Measurements from ENCODE around the gene SDF4.

SDF4 gene

GRCh38 chr1:1234180-1234808 is 2.5 kb upstream of the SDF4 start:
- peaks cover 17% of the 10 kb centered on the region for H3K4me1 ChIP-seq (ENCODE audit: control insufficient read depth, insufficient read depth, low read length, poor library complexity, severe bottlenecking)
- peaks cover 24% of the 10 kb centered on the region for H3K36me3 ChIP-seq (ENCODE audit: control insufficient read depth, insufficient read depth, low read length)
- no peaks in the 10 kb centered on the region for H3K9me3 ChIP-seq (ENCODE audit: control insufficient read depth, low read length)
- H3K27ac ChIP-seq (ENCODE audit: low read depth, low read length, severe bottlenecking), result no peak overlapping the region
- H3K4me3 ChIP-seq (ENCODE audit: extremely low read depth, insufficient read depth, low read length, poor library complexity, severe bottlenecking), result no peak overlapping the region
- 96 to 97% methylated on average over 24 to 28 of the region's 28 CpGs for WGBS, 2 experiments (ENCODE audit: insufficient coverage in 2 of 2)

DNA sequence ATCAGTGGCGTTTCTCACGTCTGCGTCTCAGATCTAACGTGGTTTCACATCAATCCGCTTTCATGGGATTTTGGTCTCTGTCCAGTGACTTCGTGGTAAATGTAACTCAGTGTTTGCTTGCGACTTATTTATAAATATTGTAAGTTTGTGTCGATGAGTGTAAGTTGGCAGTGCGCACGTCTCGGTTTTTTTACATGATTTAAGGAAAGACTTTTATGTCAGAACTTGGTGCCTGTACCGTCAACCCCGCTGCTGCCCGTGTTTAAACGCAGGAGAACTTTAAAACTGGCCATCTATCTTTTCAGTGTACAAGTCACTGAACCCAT is 1.7 kb upstream of the SDF4 start:
- H3K4me3 ChIP-seq (ENCODE audit: extremely low read depth, insufficient read depth, low read length, poor library complexity, severe bottlenecking), result no peak overlapping the region
- 96 to 97% methylated on average over 15 of the region's 15 CpGs for WGBS, 2 experiments (ENCODE audit: insufficient coverage in 2 of 2)
- H3K27ac ChIP-seq (ENCODE audit: low read depth, low read length, severe bottlenecking), result no peak overlapping the region
- H3K9me3 ChIP-seq (ENCODE audit: control insufficient read depth, low read length), result no peaks in the 10 kb centered on the region
- H3K36me3 ChIP-seq (ENCODE audit: control insufficient read depth, insufficient read depth, low read length), result peaks cover 31% of the 10 kb centered on the region
- peaks cover 17% of the 10 kb centered on the region for H3K4me1 ChIP-seq (ENCODE audit: control insufficient read depth, insufficient read depth, low read length, poor library complexity, severe bottlenecking)

GRCh38 chr1:1232796-1233566 is 1.2 kb upstream of the SDF4 start:
- H3K27ac ChIP-seq (ENCODE audit: low read depth, low read length, severe bottlenecking), result no peak overlapping the region
- peaks cover 36% of the 10 kb centered on the region for H3K36me3 ChIP-seq (ENCODE audit: control insufficient read depth, insufficient read depth, low read length)
- WGBS, 2 experiments (ENCODE audit: insufficient coverage in 2 of 2), result 96 to 97% methylated on average over 89 to 98 of the region's 98 CpGs
- H3K9me3 ChIP-seq (ENCODE audit: control insufficient read depth, low read length), result no peaks in the 10 kb centered on the region
- H3K4me1 ChIP-seq (ENCODE audit: control insufficient read depth, insufficient read depth, low read length, poor library complexity, severe bottlenecking), result peaks cover 17% of the 10 kb centered on the region
- H3K4me3 ChIP-seq (ENCODE audit: extremely low read depth, insufficient read depth, low read length, poor library complexity, severe bottlenecking), result peak overlapping the region; percentile 16

DNA sequence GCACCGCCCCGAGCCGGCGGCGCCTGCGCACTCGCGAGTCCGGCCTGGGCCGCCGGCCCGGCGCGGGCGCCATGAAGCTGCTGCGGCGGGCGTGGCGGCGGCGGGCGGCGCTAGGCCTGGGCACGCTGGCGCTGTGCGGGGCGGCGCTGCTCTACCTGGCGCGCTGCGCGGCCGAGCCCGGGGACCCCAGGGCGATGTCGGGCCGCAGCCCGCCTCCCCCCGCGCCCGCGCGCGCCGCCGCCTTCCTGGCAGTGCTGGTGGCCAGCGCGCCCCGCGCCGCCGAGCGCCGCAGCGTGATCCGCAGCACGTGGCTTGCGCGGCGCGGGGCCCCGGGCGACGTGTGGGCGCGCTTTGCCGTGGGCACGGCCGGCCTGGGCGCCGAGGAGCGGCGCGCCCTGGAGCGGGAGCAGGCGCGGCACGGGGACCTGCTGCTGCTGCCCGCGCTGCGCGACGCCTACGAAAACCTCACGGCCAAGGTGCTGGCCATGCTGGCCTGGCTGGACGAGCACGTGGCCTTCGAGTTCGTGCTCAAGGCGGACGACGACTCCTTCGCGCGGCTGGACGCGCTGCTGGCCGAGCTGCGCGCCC is 501 bp upstream of the SDF4 start, which contains the start of gene B3GALT6:
TSS of gene B3GALT6 (plus strand) at position 30 of the 588 bp plus-strand sequence. CDS start at position 72, 42 bp downstream.
- Histone ChIP-seq H3K4me1 (ENCODE audit: control insufficient read depth, insufficient read depth, low read length, poor library complexity, severe bottlenecking) (peaks cover 12% of the 10 kb centered on the region), H3K36me3 (ENCODE audit: control insufficient read depth, insufficient read depth, low read length) (peaks cover 40% of the 10 kb centered on the region), H3K27ac (ENCODE audit: low read depth, low read length, severe bottlenecking) (peak within 1 kb of the TSS; percentile 86), H3K4me3 (ENCODE audit: extremely low read depth, insufficient read depth, low read length, poor library complexity, severe bottlenecking) (peak within 1 kb of the TSS; percentile 84), H3K9me3 (ENCODE audit: control insufficient read depth, low read length) (no peaks in the 10 kb centered on the region)
- 27 to 32% methylated on average over 62 to 74 of the region's 100 CpGs for WGBS, 2 experiments (ENCODE audit: insufficient coverage in 2 of 2)

DNA sequence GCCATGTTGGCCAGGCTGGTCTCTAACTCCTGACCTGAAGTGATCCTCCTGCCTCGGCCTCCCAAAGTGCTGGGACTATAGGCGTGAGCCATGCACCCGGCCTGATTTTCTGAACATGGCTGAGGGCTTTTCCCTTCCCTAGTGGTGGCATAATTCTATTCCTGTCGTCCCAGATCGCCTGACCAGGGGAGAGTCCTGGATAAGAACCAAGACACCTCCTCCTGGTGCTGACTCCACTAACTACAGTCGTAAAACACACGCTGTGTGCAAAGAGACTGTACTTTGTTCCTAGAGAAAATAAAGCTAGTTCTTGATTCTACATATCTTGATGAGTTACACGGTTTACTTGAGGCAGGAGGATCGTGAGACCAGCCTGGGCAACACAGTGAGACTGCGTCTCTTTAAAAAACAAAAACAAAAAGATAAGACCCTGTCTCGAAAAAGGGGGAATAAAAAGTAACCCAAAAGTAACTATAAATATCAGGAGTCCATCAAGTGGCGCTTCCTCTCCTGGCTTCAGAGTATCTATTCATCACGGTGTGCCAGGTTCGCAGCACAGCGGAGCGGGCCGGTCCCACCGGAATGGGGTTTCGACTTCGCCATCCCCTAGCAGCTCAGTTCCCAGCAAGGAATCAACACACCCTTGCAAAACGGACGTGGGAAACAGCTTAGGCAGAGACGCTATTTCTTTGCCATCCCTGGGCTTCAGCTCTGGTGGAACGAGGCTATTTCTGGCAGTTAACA is 973 bp downstream of the SDF4 start:
- H3K4me3 ChIP-seq (ENCODE audit: extremely low read depth, insufficient read depth, low read length, poor library complexity, severe bottlenecking), result peak overlapping the region; percentile 84
- H3K4me1 ChIP-seq (ENCODE audit: control insufficient read depth, insufficient read depth, low read length, poor library complexity, severe bottlenecking), result peaks cover 8% of the 10 kb centered on the region
- peaks cover 52% of the 10 kb centered on the region for H3K36me3 ChIP-seq (ENCODE audit: control insufficient read depth, insufficient read depth, low read length)
- no peaks in the 10 kb centered on the region for H3K9me3 ChIP-seq (ENCODE audit: control insufficient read depth, low read length)
- peak overlapping the region; percentile 86 for H3K27ac ChIP-seq (ENCODE audit: low read depth, low read length, severe bottlenecking)
- 26 to 28% methylated on average over 19 of the region's 24 CpGs for WGBS, 2 experiments (ENCODE audit: insufficient coverage in 2 of 2)

DNA sequence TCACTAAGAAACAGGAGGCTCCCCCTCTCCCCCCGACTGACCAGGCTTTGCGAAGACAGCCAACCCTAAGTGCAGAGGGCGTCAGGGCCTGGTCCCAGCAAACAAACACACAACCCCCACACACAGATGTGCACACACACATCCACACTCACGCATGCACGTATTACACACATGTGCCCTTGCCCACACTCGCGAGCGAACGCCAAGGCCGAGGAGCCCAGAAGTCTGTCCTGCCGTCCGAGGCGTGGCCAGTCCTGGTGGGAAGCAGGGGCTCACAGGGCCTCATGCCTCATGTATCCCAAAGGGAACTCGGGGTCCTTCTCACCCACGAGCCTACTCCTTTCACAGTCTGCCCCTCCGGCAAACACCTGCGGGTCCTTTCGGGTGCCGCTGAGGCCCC is 2.0 kb downstream of the SDF4 start:
- Histone ChIP-seq H3K27ac (ENCODE audit: low read depth, low read length, severe bottlenecking) (no peak overlapping the region), H3K36me3 (ENCODE audit: control insufficient read depth, insufficient read depth, low read length) (peaks cover 59% of the 10 kb centered on the region), H3K4me1 (ENCODE audit: control insufficient read depth, insufficient read depth, low read length, poor library complexity, severe bottlenecking) (peaks cover 8% of the 10 kb centered on the region), H3K9me3 (ENCODE audit: control insufficient read depth, low read length) (no peaks in the 10 kb centered on the region), H3K4me3 (ENCODE audit: extremely low read depth, insufficient read depth, low read length, poor library complexity, severe bottlenecking) (no peak overlapping the region)
- 97 to 98% methylated on average over 19 of the region's 19 CpGs for WGBS, 2 experiments (ENCODE audit: insufficient coverage in 2 of 2)

DNA sequence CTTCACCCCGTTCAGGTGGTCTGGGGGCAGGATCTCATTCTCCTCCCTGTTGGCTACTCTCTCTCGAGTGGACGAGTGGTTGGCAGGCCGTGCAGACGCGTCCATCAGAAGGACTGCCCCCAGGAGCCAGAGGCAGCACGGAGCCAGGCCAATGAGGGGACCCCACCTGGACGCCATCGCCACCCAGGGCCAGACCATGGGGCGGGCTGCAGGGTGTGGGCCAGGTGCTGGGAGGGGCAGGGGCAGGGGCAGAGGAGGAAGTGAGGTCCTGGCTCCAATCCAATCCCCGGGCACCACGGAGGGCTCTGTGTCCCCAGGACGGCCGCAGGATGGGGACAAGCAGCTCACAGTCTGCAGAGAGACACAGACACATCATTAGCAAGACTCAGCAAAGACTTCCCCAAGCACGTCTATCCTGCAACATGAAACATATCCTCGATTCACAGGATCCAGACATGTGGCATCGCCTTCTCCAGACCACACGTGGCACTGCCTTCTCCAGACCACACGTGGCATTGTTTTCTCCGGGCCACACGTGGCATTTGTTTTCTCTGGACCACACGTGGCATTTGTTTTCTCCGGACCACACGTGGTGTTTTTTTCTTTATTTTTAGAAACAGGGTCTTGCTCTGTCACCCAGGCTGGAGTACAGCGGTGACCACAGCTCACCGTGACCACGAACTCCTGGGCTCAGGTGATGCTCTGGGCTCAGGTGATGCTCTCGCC is 3.0 kb downstream of the SDF4 start:
- H3K27ac ChIP-seq (ENCODE audit: low read depth, low read length, severe bottlenecking), result no peak overlapping the region
- no peak overlapping the region for H3K4me3 ChIP-seq (ENCODE audit: extremely low read depth, insufficient read depth, low read length, poor library complexity, severe bottlenecking)
- H3K36me3 ChIP-seq (ENCODE audit: control insufficient read depth, insufficient read depth, low read length), result peaks cover 57% of the 10 kb centered on the region
- WGBS, 2 experiments (ENCODE audit: insufficient coverage in 2 of 2), result 94 to 99% methylated on average over 26 to 28 of the region's 28 CpGs
- peaks cover 8% of the 10 kb centered on the region for H3K4me1 ChIP-seq (ENCODE audit: control insufficient read depth, insufficient read depth, low read length, poor library complexity, severe bottlenecking)
- H3K9me3 ChIP-seq (ENCODE audit: control insufficient read depth, low read length), result no peaks in the 10 kb centered on the region

- H3K27ac ChIP-seq (ENCODE audit: low read depth, low read length, severe bottlenecking), result no peak overlapping the region
- H3K9me3 ChIP-seq (ENCODE audit: control insufficient read depth, low read length), result no peaks in the 10 kb centered on the region
- H3K4me1 ChIP-seq (ENCODE audit: control insufficient read depth, insufficient read depth, low read length, poor library complexity, severe bottlenecking), result peaks cover 5% of the 10 kb centered on the region
- peaks cover 54% of the 10 kb centered on the region for H3K36me3 ChIP-seq (ENCODE audit: control insufficient read depth, insufficient read depth, low read length)
- 98 to 99% methylated on average over 30 of the region's 30 CpGs for WGBS, 2 experiments (ENCODE audit: insufficient coverage in 2 of 2)
- H3K4me3 ChIP-seq (ENCODE audit: extremely low read depth, insufficient read depth, low read length, poor library complexity, severe bottlenecking), result no peak overlapping the region
Observed at GRCh38 chr1:1228187-1228586, 3.6 kb downstream of the SDF4 start.

GRCh38 chr1:1227386-1227785 is 4.4 kb downstream of the SDF4 start:
- H3K9me3 ChIP-seq (ENCODE audit: control insufficient read depth, low read length), result no peaks in the 10 kb centered on the region
- no peak overlapping the region for H3K4me3 ChIP-seq (ENCODE audit: extremely low read depth, insufficient read depth, low read length, poor library complexity, severe bottlenecking)
- H3K36me3 ChIP-seq (ENCODE audit: control insufficient read depth, insufficient read depth, low read length), result peaks cover 62% of the 10 kb centered on the region
- no peaks in the 10 kb centered on the region for H3K4me1 ChIP-seq (ENCODE audit: control insufficient read depth, insufficient read depth, low read length, poor library complexity, severe bottlenecking)
- no peak overlapping the region for H3K27ac ChIP-seq (ENCODE audit: low read depth, low read length, severe bottlenecking)
- 95 to 96% methylated on average over 25 of the region's 25 CpGs for WGBS, 2 experiments (ENCODE audit: insufficient coverage in 2 of 2)
